Measurements from ENCODE around the gene PRR33.

The PRR33 gene

GRCh38 chr11:1929621-1930461, 38.1 kb upstream of the PRR33 start:
- TF ChIP-seq CTCF (IDR thresholded peaks at IDR 0.05; ENCODE audit: low read depth, low read length) (no peak), EZH2phosphoT487 (IDR thresholded peaks at IDR 0.05; ENCODE audit: low read depth) (no peak)
- no peaks in the 10 kb centered on the region for H4K20me1 ChIP-seq (ENCODE audit: insufficient read depth, low read length)
- H3K36me3 ChIP-seq (replicated peaks; ENCODE audit: low read depth, low read length), result no peaks in the 10 kb centered on the region
- H3K9ac ChIP-seq (ENCODE audit: low read length), result no peak overlapping the region
- H3K4me3 ChIP-seq (ENCODE audit: low read length), result no peak overlapping the region
- no peak overlapping the region for H3K27ac ChIP-seq (ENCODE audit: low read length)
- 0 out of 2 replicates have a peak, but pooled peaks cover 10% of the 10 kb centered on the region for H3K27me3 ChIP-seq (ENCODE audit: low read depth, low read length)
- H3K4me1 ChIP-seq (ENCODE audit: low read length), result no peaks in the 10 kb centered on the region
- H3K4me2 ChIP-seq (ENCODE audit: low read length), result no peak overlapping the region
- H3K9me3 ChIP-seq (ENCODE audit: insufficient read depth, low read length), result no peaks in the 10 kb centered on the region
- no peak overlapping the region for H2AFZ ChIP-seq (ENCODE audit: low read depth, low read length)
- no peaks in the 10 kb centered on the region for H3K79me2 ChIP-seq (ENCODE audit: low read length)

- H4K20me1 ChIP-seq (ENCODE audit: insufficient read depth, low read length), result no peaks in the 10 kb centered on the region
- TF ChIP-seq CTCF (IDR thresholded peaks at IDR 0.05; ENCODE audit: low read depth, low read length), result no peak
- TF ChIP-seq EZH2phosphoT487 (IDR thresholded peaks at IDR 0.05; ENCODE audit: low read depth), result no peak
- no peaks in the 10 kb centered on the region for H3K4me1 ChIP-seq (ENCODE audit: low read length)
- no peak overlapping the region for H3K27ac ChIP-seq (ENCODE audit: low read length)
- no peak overlapping the region for H2AFZ ChIP-seq (ENCODE audit: low read depth, low read length)
- H3K27me3 ChIP-seq (ENCODE audit: low read depth, low read length), result peaks cover 11% of the 10 kb centered on the region; the same call in 1 of the 2 replicates
- no peaks in the 10 kb centered on the region for H3K9me3 ChIP-seq (ENCODE audit: insufficient read depth, low read length)
- no peak overlapping the region for H3K4me2 ChIP-seq (ENCODE audit: low read length)
- no peaks in the 10 kb centered on the region for H3K36me3 ChIP-seq (replicated peaks; ENCODE audit: low read depth, low read length)
- no peak overlapping the region for H3K4me3 ChIP-seq (ENCODE audit: low read length)
- no peak overlapping the region for H3K9ac ChIP-seq (ENCODE audit: low read length)
- no peaks in the 10 kb centered on the region for H3K79me2 ChIP-seq (ENCODE audit: low read length)
Observed at GRCh38 chr11:1928891-1929541, 37.3 kb upstream of the PRR33 start.

GRCh38 chr11:1928470-1928890, 36.8 kb upstream of the PRR33 start:
- H3K4me2 ChIP-seq (ENCODE audit: low read length), result no peak overlapping the region
- H3K27ac ChIP-seq (ENCODE audit: low read length), result no peak overlapping the region
- H3K4me1 ChIP-seq (ENCODE audit: low read length), result no peaks in the 10 kb centered on the region
- no peak overlapping the region for H3K9ac ChIP-seq (ENCODE audit: low read length)
- TF ChIP-seq CTCF (IDR thresholded peaks at IDR 0.05; ENCODE audit: low read depth, low read length) (no peak), EZH2phosphoT487 (IDR thresholded peaks at IDR 0.05; ENCODE audit: low read depth) (no peak)
- peaks cover 17% of the 10 kb centered on the region; the same call in 1 of the 2 replicates for H3K27me3 ChIP-seq (ENCODE audit: low read depth, low read length)
- H3K9me3 ChIP-seq (ENCODE audit: insufficient read depth, low read length), result no peaks in the 10 kb centered on the region
- H3K79me2 ChIP-seq (ENCODE audit: low read length), result no peaks in the 10 kb centered on the region
- H3K4me3 ChIP-seq (ENCODE audit: low read length), result no peak overlapping the region
- H3K36me3 ChIP-seq (replicated peaks; ENCODE audit: low read depth, low read length), result no peaks in the 10 kb centered on the region
- H2AFZ ChIP-seq (ENCODE audit: low read depth, low read length), result no peak overlapping the region
- no peaks in the 10 kb centered on the region for H4K20me1 ChIP-seq (ENCODE audit: insufficient read depth, low read length)

GRCh38 chr11:1927848-1928469, 36.3 kb upstream of the PRR33 start:
- H2AFZ ChIP-seq (ENCODE audit: low read depth, low read length), result no peak overlapping the region
- H3K36me3 ChIP-seq (replicated peaks; ENCODE audit: low read depth, low read length), result no peaks in the 10 kb centered on the region
- no peak overlapping the region for H3K4me2 ChIP-seq (ENCODE audit: low read length)
- peaks cover 18% of the 10 kb centered on the region; the same call in 1 of the 2 replicates for H3K27me3 ChIP-seq (ENCODE audit: low read depth, low read length)
- H3K27ac ChIP-seq (ENCODE audit: low read length), result no peak overlapping the region
- no peaks in the 10 kb centered on the region for H3K9me3 ChIP-seq (ENCODE audit: insufficient read depth, low read length)
- H3K79me2 ChIP-seq (ENCODE audit: low read length), result no peaks in the 10 kb centered on the region
- TF ChIP-seq CTCF (IDR thresholded peaks at IDR 0.05; ENCODE audit: low read depth, low read length) (no peak), EZH2phosphoT487 (IDR thresholded peaks at IDR 0.05; ENCODE audit: low read depth) (no peak)
- H3K4me1 ChIP-seq (ENCODE audit: low read length), result no peaks in the 10 kb centered on the region
- no peak overlapping the region for H3K4me3 ChIP-seq (ENCODE audit: low read length)
- no peaks in the 10 kb centered on the region for H4K20me1 ChIP-seq (ENCODE audit: insufficient read depth, low read length)
- no peak overlapping the region for H3K9ac ChIP-seq (ENCODE audit: low read length)

Data from OCI-LY3 (cell line).